ENCODE data around the gene PCDHGA7.

The PCDHGA7 gene

GRCh38 chr5:141343953-141344463, 38.5 kb upstream of the PCDHGA7 start:
- TF ChIP-seq EP300 (IDR thresholded peaks at IDR 0.05; ENCODE audit: borderline replicate concordance) (no peak), CREB1 (IDR thresholded peaks at IDR 0.05; ENCODE audit: low read depth) (no peak), CEBPB (IDR thresholded peaks at IDR 0.05) (no peak), ZBTB7A (IDR thresholded peaks at IDR 0.05; ENCODE audit: low read depth) (no peak), NFIC (IDR thresholded peaks at IDR 0.05) (no peak), TAF1 (IDR thresholded peaks at IDR 0.05; ENCODE audit: low read depth) (no peak), FOXM1 (IDR thresholded peaks at IDR 0.05; ENCODE audit: borderline replicate concordance, low read depth) (no peak), TEAD4 (IDR thresholded peaks at IDR 0.05) (no peak), USF1 (IDR thresholded peaks at IDR 0.05) (no peak), RAD21 (IDR thresholded peaks at IDR 0.05; ENCODE audit: low read depth) (no peak), YY1 (IDR thresholded peaks at IDR 0.05; ENCODE audit: low read depth) (no peak), TCF12 (IDR thresholded peaks at IDR 0.05; ENCODE audit: low read depth) (no peak)
- TF ChIP-seq, protein P1, sequence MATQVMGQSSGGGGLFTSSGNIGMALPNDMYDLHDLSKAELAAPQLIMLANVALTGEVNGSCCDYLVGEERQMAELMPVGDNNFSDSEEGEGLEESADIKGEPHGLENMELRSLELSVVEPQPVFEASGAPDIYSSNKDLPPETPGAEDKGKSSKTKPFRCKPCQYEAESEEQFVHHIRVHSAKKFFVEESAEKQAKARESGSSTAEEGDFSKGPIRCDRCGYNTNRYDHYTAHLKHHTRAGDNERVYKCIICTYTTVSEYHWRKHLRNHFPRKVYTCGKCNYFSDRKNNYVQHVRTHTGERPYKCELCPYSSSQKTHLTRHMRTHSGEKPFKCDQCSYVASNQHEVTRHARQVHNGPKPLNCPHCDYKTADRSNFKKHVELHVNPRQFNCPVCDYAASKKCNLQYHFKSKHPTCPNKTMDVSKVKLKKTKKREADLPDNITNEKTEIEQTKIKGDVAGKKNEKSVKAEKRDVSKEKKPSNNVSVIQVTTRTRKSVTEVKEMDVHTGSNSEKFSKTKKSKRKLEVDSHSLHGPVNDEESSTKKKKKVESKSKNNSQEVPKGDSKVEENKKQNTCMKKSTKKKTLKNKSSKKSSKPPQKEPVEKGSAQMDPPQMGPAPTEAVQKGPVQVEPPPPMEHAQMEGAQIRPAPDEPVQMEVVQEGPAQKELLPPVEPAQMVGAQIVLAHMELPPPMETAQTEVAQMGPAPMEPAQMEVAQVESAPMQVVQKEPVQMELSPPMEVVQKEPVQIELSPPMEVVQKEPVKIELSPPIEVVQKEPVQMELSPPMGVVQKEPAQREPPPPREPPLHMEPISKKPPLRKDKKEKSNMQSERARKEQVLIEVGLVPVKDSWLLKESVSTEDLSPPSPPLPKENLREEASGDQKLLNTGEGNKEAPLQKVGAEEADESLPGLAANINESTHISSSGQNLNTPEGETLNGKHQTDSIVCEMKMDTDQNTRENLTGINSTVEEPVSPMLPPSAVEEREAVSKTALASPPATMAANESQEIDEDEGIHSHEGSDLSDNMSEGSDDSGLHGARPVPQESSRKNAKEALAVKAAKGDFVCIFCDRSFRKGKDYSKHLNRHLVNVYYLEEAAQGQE (IDR thresholded peaks at IDR 0.05; ENCODE audit: low read depth), result no peak
- TF ChIP-seq, protein P2, sequence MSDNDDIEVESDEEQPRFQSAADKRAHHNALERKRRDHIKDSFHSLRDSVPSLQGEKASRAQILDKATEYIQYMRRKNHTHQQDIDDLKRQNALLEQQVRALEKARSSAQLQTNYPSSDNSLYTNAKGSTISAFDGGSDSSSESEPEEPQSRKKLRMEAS (IDR thresholded peaks at IDR 0.05), result no peak

- no peak for TF ChIP-seq NFIC (IDR thresholded peaks at IDR 0.05)
- TF ChIP-seq CEBPB (IDR thresholded peaks at IDR 0.05), result no peak
- no peak for TF ChIP-seq ZBTB7A (IDR thresholded peaks at IDR 0.05; ENCODE audit: low read depth)
- no peak for TF ChIP-seq YY1 (IDR thresholded peaks at IDR 0.05; ENCODE audit: low read depth)
- no peak for TF ChIP-seq RAD21 (IDR thresholded peaks at IDR 0.05; ENCODE audit: low read depth)
These were observed 37.2 kb upstream of the PCDHGA7 start for GRCh38 chr5:141345327-141345726.

DNA sequence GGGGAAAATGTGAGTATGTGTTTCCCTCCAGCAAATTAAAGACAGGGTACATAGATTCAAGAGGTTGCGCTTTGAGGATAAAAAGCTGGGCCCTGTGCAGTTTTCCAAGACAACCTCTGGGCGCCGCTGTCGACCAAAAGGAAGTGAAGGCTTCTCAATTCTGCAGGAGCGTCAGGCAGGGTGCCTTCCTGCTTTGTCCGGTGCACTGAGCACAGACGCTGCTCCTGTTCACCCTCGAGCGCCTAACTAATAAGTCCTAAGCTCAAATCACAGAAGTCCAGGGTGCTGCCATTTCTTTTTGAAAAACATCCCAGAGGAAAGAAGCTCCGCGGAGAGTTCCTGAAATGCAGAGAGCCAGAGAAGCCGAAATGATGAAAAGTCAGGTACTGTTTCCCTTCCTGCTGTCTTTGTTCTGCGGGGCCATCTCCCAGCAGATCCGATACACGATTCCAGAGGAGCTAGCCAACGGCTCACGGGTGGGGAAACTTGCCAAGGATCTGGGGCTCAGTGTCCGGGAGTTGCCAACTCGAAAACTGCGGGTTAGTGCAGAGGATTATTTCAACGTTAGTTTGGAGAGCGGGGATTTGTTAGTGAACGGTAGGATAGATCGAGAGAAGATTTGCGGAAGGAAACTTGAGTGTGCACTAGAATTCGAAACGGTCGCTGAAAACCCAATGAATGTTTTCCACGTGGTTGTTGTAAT, 32.5 kb upstream of the PCDHGA7 start, which contains the start of gene PCDHGB1:
PCDHGB1 (plus strand) TSS at position 183 of the 703 bp plus-strand sequence; CDS start at position 345, 162 bp downstream.
- TF ChIP-seq TAF1 (IDR thresholded peaks at IDR 0.05; ENCODE audit: low read depth) (no peak), RAD21 (IDR thresholded peaks at IDR 0.05; ENCODE audit: low read depth) (peak; percentile 49), EGR1 (IDR thresholded peaks at IDR 0.05) (no peak)

GRCh38 chr5:141351591-141351990, 31.0 kb upstream of the PCDHGA7 start:
- TF ChIP-seq EP300 (IDR thresholded peaks at IDR 0.05; ENCODE audit: borderline replicate concordance) (no peak), ZBTB7A (IDR thresholded peaks at IDR 0.05; ENCODE audit: low read depth) (no peak), CEBPB (IDR thresholded peaks at IDR 0.05) (no peak), TAF1 (IDR thresholded peaks at IDR 0.05; ENCODE audit: low read depth) (no peak), TCF12 (IDR thresholded peaks at IDR 0.05; ENCODE audit: low read depth) (no peak), CREB1 (IDR thresholded peaks at IDR 0.05; ENCODE audit: low read depth) (no peak)
- TF ChIP-seq, protein P1 (IDR thresholded peaks at IDR 0.05; ENCODE audit: low read depth), result no peak

- peak; percentile 22; the same call in 1 of the 2 replicates for TF ChIP-seq RAD21 (IDR thresholded peaks at IDR 0.05; ENCODE audit: low read depth)
- TF ChIP-seq, protein P2 (IDR thresholded peaks at IDR 0.05), result no peak
These were observed 27.6 kb upstream of the PCDHGA7 start, which contains the start of gene PCDHGA4 for GRCh38 chr5:141354900-141355469. PCDHGA4 (plus strand) TSS chr5:141355021; CDS start chr5:141355108, 87 bp downstream.

DNA sequence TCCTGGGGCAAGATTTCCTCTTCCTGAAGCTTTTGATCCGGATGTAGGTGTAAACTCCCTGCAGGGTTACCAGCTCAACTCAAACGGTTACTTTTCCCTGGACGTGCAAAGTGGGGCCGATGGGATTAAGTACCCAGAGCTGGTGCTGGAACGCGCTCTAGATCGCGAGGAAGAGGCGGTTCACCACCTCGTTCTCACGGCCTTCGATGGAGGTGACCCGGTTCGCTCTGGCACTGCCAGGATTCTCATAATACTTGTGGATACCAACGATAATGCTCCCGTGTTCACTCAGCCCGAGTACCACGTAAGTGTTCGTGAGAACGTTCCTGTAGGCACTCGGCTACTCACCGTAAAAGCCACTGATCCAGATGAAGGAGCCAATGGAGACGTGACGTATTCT, 26.9 kb upstream of the PCDHGA7 start:
- TF ChIP-seq EGR1 (IDR thresholded peaks at IDR 0.05), result no peak
- TF ChIP-seq, protein P2 (IDR thresholded peaks at IDR 0.05), result no peak
- no peak for TF ChIP-seq TEAD4 (IDR thresholded peaks at IDR 0.05)
- no peak for TF ChIP-seq YY1 (IDR thresholded peaks at IDR 0.05; ENCODE audit: low read depth)
- TF ChIP-seq, protein P1 (IDR thresholded peaks at IDR 0.05; ENCODE audit: low read depth), result no peak
- TF ChIP-seq FOXM1 (IDR thresholded peaks at IDR 0.05; ENCODE audit: borderline replicate concordance, low read depth), result no peak
- TF ChIP-seq CEBPB (IDR thresholded peaks at IDR 0.05), result no peak
- TF ChIP-seq USF1 (IDR thresholded peaks at IDR 0.05), result no peak
- no peak for TF ChIP-seq ZBTB7A (IDR thresholded peaks at IDR 0.05; ENCODE audit: low read depth)
